ENCODE data around the gene LMAN2.
"Not testable (repeated sequence)": the region's sequence is repeated elsewhere in the genome, so short reads cannot be mapped to it uniquely, and the experiment has no call there.

Gene LMAN2

GRCh38 chr5:177346820-177347219 lies 4.6 kb downstream of the LMAN2 start:
- DNase-seq (ENCODE audit: low read depth), result no peak

GRCh38 chr5:177344891-177345290 lies 6.6 kb downstream of the LMAN2 start:
- no peak for DNase-seq (ENCODE audit: low read depth)

- DNase-seq (ENCODE audit: low read depth), result no peak
These were observed 7.7 kb downstream of the LMAN2 start for GRCh38 chr5:177343777-177344176.

GRCh38 chr5:177343000-177343399 lies 8.5 kb downstream of the LMAN2 start:
- not testable (repeated sequence) for DNase-seq (ENCODE audit: low read depth)

GRCh38 chr5:177339107-177339638 lies 12.3 kb downstream of the LMAN2 start:
- no peak for DNase-seq (ENCODE audit: low read depth)

- DNase-seq (ENCODE audit: low read depth), result no peak
These were observed 13.0 kb downstream of the LMAN2 start for GRCh38 chr5:177338251-177339106.

GRCh38 chr5:177336603-177337494 lies 14.6 kb downstream of the LMAN2 start:
- DNase-seq (ENCODE audit: low read depth), result no peak

- no peak for DNase-seq (ENCODE audit: low read depth)
These were observed 15.4 kb downstream of the LMAN2 start for GRCh38 chr5:177336112-177336511.

- no peak for DNase-seq (ENCODE audit: low read depth)
These were observed 15.8 kb downstream of the LMAN2 start for GRCh38 chr5:177335701-177336065.

- no peak for DNase-seq (ENCODE audit: low read depth)
These were observed 16.4 kb downstream of the LMAN2 start for GRCh38 chr5:177334781-177335700.

GRCh38 chr5:177334155-177334551 lies 17.3 kb downstream of the LMAN2 start:
- DNase-seq (ENCODE audit: low read depth), result no peak

GRCh38 chr5:177333420-177334154 lies 17.9 kb downstream of the LMAN2 start:
- no peak for DNase-seq (ENCODE audit: low read depth)

- DNase-seq (ENCODE audit: low read depth), result no peak
These were observed 18.6 kb downstream of the LMAN2 start for GRCh38 chr5:177332896-177333260.

GRCh38 chr5:177332031-177332895 lies 19.2 kb downstream of the LMAN2 start:
- no peak for DNase-seq (ENCODE audit: low read depth)

GRCh38 chr5:177330991-177331842 lies 20.3 kb downstream of the LMAN2 start:
- DNase-seq (ENCODE audit: low read depth), result no peak

GRCh38 chr5:177329883-177330282 lies 21.6 kb downstream of the LMAN2 start:
- DNase-seq (ENCODE audit: low read depth), result no peak

GRCh38 chr5:177328545-177329231 lies 22.8 kb downstream of the LMAN2 start:
- no peak for DNase-seq (ENCODE audit: low read depth)
